EH (cell line): ENCODE data around the gene CIZ1.
"Not testable (repeated sequence)": the region's sequence is repeated elsewhere in the genome, so short reads cannot be mapped to it uniquely, and the experiment has no call there.

Experiments
- DNase-seq: peaks from one replicate; pipeline ENCODE4 v3.0.0-alpha.2; 2015; ENCODE audit warnings: low read depth

CIZ1 gene, protein sequence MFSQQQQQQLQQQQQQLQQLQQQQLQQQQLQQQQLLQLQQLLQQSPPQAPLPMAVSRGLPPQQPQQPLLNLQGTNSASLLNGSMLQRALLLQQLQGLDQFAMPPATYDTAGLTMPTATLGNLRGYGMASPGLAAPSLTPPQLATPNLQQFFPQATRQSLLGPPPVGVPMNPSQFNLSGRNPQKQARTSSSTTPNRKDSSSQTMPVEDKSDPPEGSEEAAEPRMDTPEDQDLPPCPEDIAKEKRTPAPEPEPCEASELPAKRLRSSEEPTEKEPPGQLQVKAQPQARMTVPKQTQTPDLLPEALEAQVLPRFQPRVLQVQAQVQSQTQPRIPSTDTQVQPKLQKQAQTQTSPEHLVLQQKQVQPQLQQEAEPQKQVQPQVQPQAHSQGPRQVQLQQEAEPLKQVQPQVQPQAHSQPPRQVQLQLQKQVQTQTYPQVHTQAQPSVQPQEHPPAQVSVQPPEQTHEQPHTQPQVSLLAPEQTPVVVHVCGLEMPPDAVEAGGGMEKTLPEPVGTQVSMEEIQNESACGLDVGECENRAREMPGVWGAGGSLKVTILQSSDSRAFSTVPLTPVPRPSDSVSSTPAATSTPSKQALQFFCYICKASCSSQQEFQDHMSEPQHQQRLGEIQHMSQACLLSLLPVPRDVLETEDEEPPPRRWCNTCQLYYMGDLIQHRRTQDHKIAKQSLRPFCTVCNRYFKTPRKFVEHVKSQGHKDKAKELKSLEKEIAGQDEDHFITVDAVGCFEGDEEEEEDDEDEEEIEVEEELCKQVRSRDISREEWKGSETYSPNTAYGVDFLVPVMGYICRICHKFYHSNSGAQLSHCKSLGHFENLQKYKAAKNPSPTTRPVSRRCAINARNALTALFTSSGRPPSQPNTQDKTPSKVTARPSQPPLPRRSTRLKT

DNA sequence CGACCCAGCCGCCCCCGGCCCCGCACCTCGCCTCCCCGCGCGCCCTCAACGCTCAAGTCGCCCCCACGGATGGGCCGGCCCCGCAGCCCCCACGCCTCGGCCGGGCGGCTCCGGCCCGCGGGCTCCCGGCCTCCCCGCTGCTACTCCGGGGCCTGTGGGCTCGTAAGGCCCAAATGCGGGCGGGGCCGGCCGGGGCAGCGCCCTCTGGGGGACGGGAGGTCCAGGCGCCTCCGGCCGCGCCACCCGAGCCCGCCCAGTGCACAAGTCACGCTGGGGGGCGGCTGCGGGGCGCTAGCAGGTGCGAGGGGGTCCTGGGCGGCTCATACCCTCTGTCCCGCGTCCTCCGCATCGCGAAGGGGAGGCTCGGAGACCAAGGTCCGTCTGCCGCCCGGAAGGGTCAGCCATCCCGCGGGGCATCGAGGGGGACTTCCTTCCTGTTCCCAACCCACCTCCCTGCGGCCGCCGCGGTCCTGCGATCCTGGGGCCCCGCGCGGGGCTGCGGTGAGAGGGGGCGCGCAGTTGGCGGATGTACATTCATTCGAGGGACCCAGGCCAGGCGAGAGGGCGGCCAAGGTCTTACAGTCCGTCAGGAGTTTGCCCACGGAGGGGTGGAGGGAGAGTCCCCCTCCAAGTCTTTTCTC is at the start of gene CIZ1:
CIZ1 (minus strand) TSS at position 167 of the 641 bp plus-strand sequence. CDS start 715 bp downstream, outside the sequence.
- peak; percentile 77 for DNase-seq

DNA sequence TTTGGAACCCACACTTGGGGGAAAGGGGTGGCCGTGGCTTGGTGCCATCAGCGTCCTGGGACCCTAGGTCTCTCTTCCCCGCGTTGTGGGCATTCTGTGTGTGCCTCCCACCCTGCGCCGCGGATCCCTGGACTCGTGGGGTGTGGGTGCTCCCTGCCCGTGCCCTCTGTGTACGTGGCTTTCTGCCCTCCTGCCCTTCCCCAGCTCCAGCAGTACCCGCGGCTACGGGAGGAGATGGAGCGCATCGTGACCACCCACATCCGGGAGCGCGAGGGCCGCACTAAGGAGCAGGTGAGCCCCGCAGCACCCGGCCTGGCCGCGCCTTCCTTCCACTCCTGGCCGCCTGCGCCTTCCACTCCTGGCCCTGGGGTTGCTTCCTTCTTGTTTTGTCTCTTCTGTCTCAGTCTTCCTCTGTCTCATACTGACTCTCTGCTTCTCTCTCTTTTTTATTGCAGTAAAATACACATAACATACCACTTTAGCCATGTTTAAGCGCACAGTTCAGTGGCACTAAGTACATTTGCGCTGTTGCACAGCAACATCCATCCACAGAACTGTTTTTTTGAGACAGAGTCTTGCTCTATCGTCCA is 42.5 kb upstream of the CIZ1 start:
- DNase-seq, result no peak

DNA sequence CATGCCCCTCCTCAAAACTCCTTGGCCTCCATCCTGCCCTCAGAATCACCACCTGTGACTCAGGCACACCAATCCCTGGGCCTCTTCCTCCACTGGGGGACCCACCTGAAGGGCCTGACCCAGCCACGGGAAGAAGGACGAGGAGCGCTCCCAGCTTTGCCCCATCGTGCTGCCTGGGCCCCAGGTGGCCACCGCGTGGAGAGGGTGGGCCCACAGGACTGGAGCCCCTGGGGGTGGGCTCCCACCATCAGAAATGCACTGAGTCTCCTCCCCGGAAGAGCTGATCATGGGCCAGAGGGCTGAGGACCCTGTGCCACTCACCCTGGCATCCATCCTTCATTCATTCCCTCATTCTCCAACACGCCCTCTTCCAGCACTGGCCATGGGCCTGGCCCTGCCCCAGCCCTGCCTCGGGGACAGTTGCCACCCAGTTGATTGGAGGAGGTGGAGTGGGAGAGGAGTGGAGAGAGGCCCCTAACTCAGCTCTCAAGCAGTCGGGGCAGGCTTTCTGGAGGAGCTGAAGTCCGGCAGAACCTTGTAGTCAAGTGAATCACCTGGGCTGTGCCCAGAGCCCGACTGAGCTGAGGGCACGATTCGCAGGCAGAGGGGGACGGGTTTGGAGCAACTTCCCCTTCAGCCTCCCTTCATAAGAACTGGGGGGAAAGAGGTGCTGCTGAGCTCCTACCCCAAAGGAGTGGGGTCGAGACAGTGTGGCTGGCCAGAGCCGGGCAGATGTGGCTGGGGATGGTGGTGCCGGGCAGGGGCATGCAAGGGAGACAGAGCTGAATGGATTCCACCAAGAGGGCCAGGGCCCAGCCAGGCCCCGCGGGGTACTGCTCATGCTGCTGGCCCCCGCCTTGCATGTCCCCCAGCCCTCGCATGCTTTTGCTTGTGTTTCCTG is 41.4 kb upstream of the CIZ1 start:
- no peak for DNase-seq

DNA sequence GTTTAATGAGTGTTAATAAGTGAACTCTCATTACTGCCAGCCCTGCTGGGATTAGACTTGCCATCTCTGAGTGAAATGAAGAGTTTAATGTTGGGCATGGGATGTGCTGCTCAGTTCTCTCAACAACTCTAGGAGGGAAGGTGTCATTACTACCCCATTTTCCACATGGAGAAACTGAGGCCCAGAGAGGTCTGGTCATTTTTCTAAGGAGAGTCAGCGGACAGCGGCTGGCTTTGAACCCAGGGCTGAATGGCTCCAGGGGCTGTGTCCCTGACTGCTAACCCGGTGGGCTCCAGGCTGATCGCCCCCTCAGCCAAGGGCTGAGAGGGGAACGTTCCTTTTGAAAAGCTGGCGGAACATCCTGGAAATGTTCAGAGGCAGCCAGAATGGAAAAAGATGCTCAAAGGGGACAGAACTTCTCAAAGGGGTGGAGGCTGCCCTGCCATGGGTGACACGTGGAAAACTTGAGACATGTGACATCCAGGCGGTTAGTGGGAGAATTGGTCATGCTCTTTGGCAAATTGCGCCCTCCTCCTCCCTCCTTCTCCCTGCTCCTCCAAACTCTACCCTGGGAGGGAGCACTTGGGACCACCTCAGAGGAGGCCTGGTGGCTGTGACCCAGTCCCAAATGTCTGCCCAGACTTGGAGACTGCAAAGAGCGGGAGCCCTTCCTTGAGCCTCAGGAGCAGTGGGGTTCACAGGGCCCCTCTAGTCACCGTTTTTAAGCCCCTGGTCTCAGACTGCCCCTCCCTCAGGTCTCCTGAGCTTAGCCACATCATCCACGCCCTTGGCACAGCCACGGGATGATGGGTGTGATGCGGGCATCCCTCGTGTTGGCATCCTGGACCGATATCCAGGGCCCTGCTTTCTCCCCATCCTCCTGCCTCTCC is 40.5 kb upstream of the CIZ1 start:
- no peak for DNase-seq

DNA sequence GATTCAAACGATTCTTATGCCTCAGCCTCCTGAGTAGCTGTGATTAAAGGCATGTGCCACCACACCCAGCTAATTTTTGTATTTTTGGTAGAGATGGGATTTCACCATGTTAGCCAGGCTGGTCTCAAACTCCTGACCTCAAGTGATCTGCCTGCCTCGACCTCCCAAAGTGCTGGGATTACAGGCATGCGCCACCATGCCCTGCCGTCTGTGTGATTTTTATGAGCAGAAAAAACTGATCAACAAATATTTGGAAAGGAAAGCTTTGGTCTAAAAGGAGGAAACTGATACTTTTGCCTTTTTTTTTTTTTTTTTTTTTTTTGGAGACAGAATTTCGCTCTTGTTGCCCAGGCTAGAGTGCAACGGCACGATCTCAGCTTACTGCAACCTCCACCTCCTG is 39.5 kb upstream of the CIZ1 start:
- not testable (repeated sequence) for DNase-seq

- DNase-seq, result no peak
Measured at GRCh38 chr9:128226412-128226801, 35.0 kb upstream of the CIZ1 start.

DNA sequence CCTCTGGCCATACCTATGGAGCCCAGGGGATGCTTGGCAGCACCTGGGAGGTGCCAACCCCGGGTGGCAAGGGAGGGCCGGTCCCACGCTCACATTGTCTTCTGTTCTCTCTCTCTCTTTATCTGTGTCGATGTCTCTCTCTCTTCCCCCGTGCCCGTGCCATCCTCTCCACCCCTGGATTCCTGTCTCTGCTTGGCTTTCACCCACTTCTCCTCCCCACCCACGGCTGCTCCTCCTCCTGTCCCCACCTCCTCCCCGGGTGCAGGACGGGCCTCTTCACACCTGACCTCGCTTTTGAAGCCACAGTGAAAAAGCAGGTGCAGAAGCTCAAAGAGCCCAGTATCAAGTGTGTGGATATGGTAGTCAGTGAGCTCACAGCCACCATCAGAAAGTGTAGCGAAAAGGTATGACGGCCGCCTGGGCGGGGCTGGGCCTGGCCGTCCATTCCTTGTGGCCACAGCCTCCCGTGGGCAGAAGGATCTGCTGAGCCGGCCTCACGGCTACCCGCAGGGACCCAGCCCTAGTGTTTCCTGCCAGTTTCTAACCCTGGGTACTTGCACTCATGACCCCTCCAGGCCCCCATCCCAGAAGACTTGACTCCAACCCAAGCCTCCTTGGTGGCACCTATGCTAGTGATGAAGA is 34.5 kb upstream of the CIZ1 start:
- no peak for DNase-seq

GRCh38 chr9:128224877-128225276 is 33.5 kb upstream of the CIZ1 start:
- DNase-seq, result no peak

DNA sequence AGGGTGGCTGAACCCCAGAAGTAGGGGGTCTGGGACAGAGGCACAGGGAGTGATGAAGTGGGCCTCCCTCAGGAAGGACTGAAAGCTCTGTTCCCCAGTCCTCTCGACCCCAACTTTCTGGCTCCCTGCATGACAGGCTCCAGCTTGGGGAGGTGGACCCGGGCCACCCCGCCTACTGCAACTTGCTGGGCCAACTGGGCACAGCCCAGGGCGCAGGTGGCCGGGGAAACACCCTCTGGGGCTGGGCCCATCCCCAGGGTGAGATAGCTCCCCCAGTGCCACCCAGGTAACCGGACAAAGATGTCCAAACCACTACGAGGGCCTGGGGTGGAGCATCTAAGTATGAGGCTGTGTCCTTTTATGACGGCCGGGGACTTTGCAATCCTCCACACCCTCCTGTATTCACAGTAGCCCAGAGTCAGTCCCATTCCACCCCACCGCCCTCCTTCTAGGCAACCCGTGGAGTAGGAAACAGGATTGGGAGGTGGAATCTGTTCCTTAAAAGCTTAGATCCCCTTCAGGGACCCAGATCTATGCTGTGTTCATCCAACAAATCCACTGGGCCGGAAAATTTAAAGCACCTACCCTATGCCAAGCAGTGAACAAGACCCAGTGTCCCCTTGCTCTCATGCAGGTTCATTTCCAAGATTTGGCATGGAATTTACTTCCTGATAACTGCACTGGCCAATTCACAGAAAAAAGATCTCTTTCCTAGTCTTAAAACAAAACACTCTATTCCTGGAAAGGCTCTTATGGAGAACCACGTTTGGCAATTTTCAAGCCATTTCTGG is 31.7 kb upstream of the CIZ1 start:
- no peak for DNase-seq

GRCh38 chr9:128222026-128222425 is 30.7 kb upstream of the CIZ1 start:
- DNase-seq, result no peak

DNA sequence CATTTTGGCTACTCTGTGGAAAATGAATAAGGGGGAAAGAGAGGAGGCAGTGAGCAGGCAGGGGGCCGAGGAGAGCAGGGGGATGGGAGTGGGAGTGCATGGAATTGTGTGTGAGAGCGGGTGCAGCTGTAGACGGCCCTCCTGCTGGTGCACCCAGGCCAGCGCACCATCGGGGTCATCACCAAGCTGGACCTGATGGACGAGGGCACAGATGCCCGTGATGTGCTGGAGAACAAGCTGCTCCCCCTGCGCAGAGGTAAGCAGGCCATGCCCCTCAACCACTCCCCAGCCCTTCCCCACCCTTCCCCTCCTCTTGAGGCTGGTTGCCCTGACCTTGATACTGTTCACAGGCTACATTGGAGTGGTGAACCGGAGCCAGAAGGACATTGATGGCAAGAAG is 28.5 kb upstream of the CIZ1 start:
- DNase-seq, result no peak

- peak; percentile 51 for DNase-seq
Measured at GRCh38 chr9:128218518-128219389, 27.4 kb upstream of the CIZ1 start.

DNA sequence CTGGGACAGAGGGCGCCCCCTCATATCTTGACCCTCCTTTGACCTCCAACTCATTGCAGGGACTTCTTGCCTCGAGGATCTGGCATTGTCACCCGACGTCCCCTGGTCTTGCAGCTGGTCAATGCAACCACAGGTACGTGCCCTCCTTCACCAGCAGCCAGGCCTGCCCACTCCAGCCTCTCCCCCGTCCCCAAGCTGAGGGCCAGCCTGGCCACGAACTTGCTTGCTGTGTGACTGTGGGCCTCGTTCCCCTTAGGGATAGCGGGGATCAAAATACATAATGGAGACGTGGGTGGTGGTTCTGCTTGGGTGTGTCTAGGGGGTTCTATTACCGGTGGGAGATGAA is 26.8 kb upstream of the CIZ1 start:
- DNase-seq, result no peak

DNA sequence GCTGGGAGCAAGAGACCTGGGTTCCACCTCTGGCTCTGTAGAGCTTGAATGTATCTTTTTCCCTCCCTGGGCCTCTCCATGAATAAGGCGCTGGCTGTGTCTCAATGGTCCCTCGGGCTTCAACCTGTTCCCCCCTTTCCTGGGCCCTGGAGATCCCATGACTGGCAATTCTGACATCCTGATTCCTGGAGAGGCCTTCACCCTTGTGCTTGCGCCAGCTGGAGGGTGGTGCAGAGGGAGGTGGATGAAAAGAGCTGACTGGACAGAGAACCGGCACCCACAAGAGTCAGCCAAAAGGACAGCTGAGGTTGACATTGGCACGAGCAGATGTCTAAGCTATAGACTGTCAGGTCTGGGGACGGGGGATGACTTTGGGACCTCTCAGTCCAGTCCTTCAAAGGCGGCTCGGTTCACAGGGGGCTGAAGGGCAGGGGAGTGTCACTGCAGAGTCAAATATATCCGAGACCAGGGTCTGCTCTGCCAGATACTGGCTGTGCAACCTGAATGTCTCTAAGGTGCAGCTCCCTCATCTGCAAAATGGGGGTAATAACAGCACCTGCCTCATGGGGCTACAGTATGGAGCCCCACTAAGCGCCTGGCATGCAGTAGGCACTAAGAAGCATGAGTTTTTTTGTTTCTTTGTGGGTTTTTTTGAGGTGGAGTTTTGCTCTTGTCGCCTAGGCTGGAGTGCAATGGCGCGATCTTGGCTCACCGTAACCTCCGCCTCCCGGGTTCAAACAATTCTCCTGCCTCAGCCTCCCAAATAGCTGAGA is 25.6 kb upstream of the CIZ1 start:
- no peak for DNase-seq

GRCh38 chr9:128215491-128216409 is 24.4 kb upstream of the CIZ1 start:
- DNase-seq, result peak; percentile 87
